Glutamatergic neuron (in vitro differentiated cells): ENCODE data around the gene TRIO. TPM values are rescaled to one million over a fixed set of nuclear protein-coding genes. Genes with fewer than 3 reads are reported as not detected.

Source experiments
- DNase-seq: peaks from one replicate; pipeline ENCODE4 v3.0.0; 2022
- H3K27ac Mint-ChIP-seq: one replicate; pipeline ENCODE4 v1.8.0; 2020; ENCODE audit warnings: mild to moderate bottlenecking, mixed read lengths, inconsistent platforms; ENCODE audit not compliant: unreplicated experiment
- H3K27me3 Mint-ChIP-seq: one replicate; pipeline ENCODE4 v1.8.0; 2020; ENCODE audit warnings: mild to moderate bottlenecking, moderate library complexity, mixed read lengths, inconsistent platforms; ENCODE audit not compliant: unreplicated experiment
- H3K36me3 Mint-ChIP-seq: one replicate; pipeline ENCODE4 v1.8.0; 2020; ENCODE audit warnings: mild to moderate bottlenecking, mixed read lengths, inconsistent platforms; ENCODE audit not compliant: unreplicated experiment
- H3K4me1 Mint-ChIP-seq: one replicate; pipeline ENCODE4 v1.8.0; 2020; ENCODE audit warnings: mild to moderate bottlenecking, low read depth, mixed read lengths, inconsistent platforms; ENCODE audit not compliant: unreplicated experiment
- H3K4me3 Mint-ChIP-seq: one replicate; pipeline ENCODE4 v1.8.0; 2020; ENCODE audit warnings: mild to moderate bottlenecking, mixed read lengths, inconsistent platforms; ENCODE audit not compliant: unreplicated experiment
- H3K9me3 Mint-ChIP-seq: one replicate; pipeline ENCODE4 v1.8.0; 2020; ENCODE audit warnings: mild to moderate bottlenecking, moderate library complexity, mixed read lengths, inconsistent platforms; ENCODE audit not compliant: unreplicated experiment
- CTCF ChIP-seq: fragments of 200-600 bp; sonication (generic); IDR thresholded peaks from one replicate; pipeline ENCODE4 v1.5.0; 2021; ENCODE audit not compliant: partially characterized antibody, unreplicated experiment
- total RNA-seq: library from RNA; stranded (reverse); fragmentation: NEBNext Ultra II Directional; extraction: Animal tissue kit (Norgen Biotek cat#: 25700); gene quantifications from one replicate; pipeline ENCODE4 v1.2.1, GENCODE V29; 2021; ENCODE audit not compliant: unreplicated experiment

TRIO gene
- total RNA-seq, 1 donor from 2014 or later: 281 TPM

GRCh38 chr5:14267166-14267838 is 124.2 kb downstream of the TRIO start:
- Mint-ChIP-seq H3K27me3 (peaks cover 2% of the 10 kb centered on the region), H3K9me3 (peaks cover 6% of the 10 kb centered on the region), H3K36me3 (no peaks in the 10 kb centered on the region), H3K4me1 (peaks cover 57% of the 10 kb centered on the region), H3K4me3 (peak overlapping the region; percentile 31), H3K27ac (no peak overlapping the region)
- no peak for DNase-seq
- TF ChIP-seq CTCF: no peak

DNA sequence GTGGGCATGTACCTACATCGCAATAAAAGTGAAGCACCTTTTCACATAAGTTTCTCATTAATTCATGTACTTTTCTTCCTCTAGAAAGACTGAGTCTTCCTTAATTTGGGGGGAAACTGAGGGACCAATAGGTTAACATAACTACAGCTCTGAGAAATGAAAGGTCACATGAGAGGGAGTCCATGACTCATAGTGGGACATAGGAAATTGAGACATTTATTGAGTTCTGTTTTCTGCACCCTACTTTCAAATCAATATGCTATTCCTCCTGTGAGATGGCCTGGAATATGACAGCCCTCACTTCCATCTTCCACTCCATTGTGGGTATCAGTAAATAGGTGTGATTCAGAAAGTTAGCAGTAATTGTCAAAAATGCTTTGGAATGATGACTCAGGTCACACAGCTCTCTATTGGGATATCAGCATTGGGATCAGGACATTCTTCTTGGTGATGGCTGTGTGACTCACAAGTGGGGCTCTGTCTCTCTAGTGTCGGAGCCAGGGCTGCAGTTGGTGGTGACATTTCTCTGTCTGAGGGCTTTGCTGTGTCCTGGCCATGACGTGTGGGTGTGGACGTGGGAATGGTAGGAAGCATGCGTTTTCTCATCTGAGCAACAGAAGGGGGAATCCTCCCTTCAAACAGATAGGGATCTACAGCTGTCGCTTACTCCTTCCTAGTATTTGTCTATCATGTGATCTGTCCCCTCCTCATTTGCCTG is 125.0 kb downstream of the TRIO start:
- Mint-ChIP-seq H3K9me3 (peaks cover 6% of the 10 kb centered on the region), H3K36me3 (no peaks in the 10 kb centered on the region), H3K27me3 (peaks cover 2% of the 10 kb centered on the region), H3K27ac (peak overlapping the region; percentile 69), H3K4me1 (peaks cover 51% of the 10 kb centered on the region), H3K4me3 (peak overlapping the region; percentile 30)
- DNase-seq: no peak
- TF ChIP-seq CTCF: no peak

GRCh38 chr5:14268738-14269137 is 125.6 kb downstream of the TRIO start:
- Mint-ChIP-seq H3K4me1 (peaks cover 45% of the 10 kb centered on the region), H3K9me3 (peaks cover 6% of the 10 kb centered on the region), H3K27ac (peak overlapping the region; percentile 69), H3K27me3 (peaks cover 2% of the 10 kb centered on the region), H3K4me3 (peak overlapping the region; percentile 30), H3K36me3 (no peaks in the 10 kb centered on the region)
- DNase-seq: no peak
- TF ChIP-seq CTCF: no peak

DNA sequence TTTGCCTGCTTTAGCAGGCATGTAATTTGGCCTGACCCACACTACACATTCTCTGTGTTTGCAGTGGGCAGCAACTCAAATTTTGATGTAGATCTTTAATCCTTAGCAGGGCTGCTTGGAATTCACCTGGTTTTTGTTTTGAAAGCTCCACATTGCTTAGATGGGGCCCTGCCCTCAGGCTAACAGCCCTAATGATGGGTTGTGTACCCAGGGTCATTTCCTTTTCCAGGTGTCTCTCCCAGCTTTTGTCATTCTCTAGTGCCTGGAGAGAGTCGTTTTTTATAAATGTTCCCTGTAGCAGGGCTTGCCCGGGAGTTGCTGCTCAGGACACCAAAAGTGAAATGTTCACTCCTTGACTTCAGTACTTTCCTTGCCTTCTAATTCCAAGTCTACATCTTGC is 126.3 kb downstream of the TRIO start:
- peak overlapping the region; percentile 5 for H3K27ac Mint-ChIP-seq
- no peak for TF ChIP-seq CTCF
- H3K9me3 Mint-ChIP-seq: peaks cover 6% of the 10 kb centered on the region
- no peak overlapping the region for H3K4me3 Mint-ChIP-seq
- H3K4me1 Mint-ChIP-seq: peaks cover 45% of the 10 kb centered on the region
- no peak for DNase-seq
- peaks cover 2% of the 10 kb centered on the region for H3K27me3 Mint-ChIP-seq
- no peaks in the 10 kb centered on the region for H3K36me3 Mint-ChIP-seq

- peaks cover 2% of the 10 kb centered on the region for H3K27me3 Mint-ChIP-seq
- H3K9me3 Mint-ChIP-seq: peaks cover 2% of the 10 kb centered on the region
- TF ChIP-seq CTCF: peak; percentile 79
- DNase-seq: no peak
- H3K4me1 Mint-ChIP-seq: peaks cover 40% of the 10 kb centered on the region
- H3K36me3 Mint-ChIP-seq: no peaks in the 10 kb centered on the region
- H3K4me3 Mint-ChIP-seq: no peak overlapping the region
- no peak overlapping the region for H3K27ac Mint-ChIP-seq
Observed at GRCh38 chr5:14270209-14270702, 127.1 kb downstream of the TRIO start.
